22Rv1 (cell line): Measurements from ENCODE around the gene TTLL7.
"Not testable (repeated sequence)": the region's sequence is repeated elsewhere in the genome, so short reads cannot be mapped to it uniquely, and the experiment has no call there.

Source experiments
- H3K27ac ChIP-seq: fragments of 450-650 bp; 2 replicates; pipeline ENCODE4 v1.5.1; 2017
- CTCF ChIP-seq: fragments of 450-650 bp; IDR thresholded peaks from 2 replicates; pipeline ENCODE4 v1.5.1; 2017; ENCODE audit warnings: mild to moderate bottlenecking
- ZFX ChIP-seq: fragments of 450-650 bp; IDR thresholded peaks from 2 replicates; pipeline ENCODE4 v1.6.1; 2017; ENCODE audit warnings: antibody characterized with exemption, borderline replicate concordance

Gene TTLL7

GRCh38 chr1:83996191-83996590 is 2.7 kb downstream of the TTLL7 start:
- H3K27ac ChIP-seq = no peak overlapping the region
- TF ChIP-seq ZFX (no peak), CTCF (no peak)

GRCh38 chr1:83995649-83996048 is 3.3 kb downstream of the TTLL7 start:
- no peak for TF ChIP-seq ZFX
- TF ChIP-seq CTCF = no peak

GRCh38 chr1:83994111-83994510 is 4.8 kb downstream of the TTLL7 start:
- no peak overlapping the region for H3K27ac ChIP-seq
- TF ChIP-seq ZFX (no peak), CTCF (no peak)

More at GRCh38 chr1:83995649-83996048, 3.3 kb downstream of the TTLL7 start:
- H3K27ac ChIP-seq = no peak overlapping the region

GRCh38 chr1:83990734-83991133 is 8.2 kb downstream of the TTLL7 start:
- H3K27ac ChIP-seq = no peak overlapping the region
- TF ChIP-seq CTCF (0 out of 2 replicates have a peak, but pooled peaks have one; percentile 9), ZFX (no peak)

GRCh38 chr1:83985048-83985447 is 13.9 kb downstream of the TTLL7 start:
- no peak overlapping the region for H3K27ac ChIP-seq
- TF ChIP-seq CTCF (no peak), ZFX (no peak)

GRCh38 chr1:83983918-83984317 is 15.0 kb downstream of the TTLL7 start:
- H3K27ac ChIP-seq = not testable (repeated sequence)

- H3K27ac ChIP-seq = no peak overlapping the region
- TF ChIP-seq ZFX (no peak), CTCF (no peak)
Measured at GRCh38 chr1:83978056-83978455, 20.9 kb downstream of the TTLL7 start.

GRCh38 chr1:83976920-83977319 is 22.0 kb downstream of the TTLL7 start:
- TF ChIP-seq ZFX (no peak), CTCF (no peak)
- H3K27ac ChIP-seq = no peak overlapping the region
